Keratinocyte (primary cell): ENCODE measurements around the gene UQCC2. TPM values are rescaled to one million over a fixed set of nuclear protein-coding genes. Genes with fewer than 3 reads are reported as not detected.

ENCODE experiments used
- DNase-seq: peaks from one replicate; pipeline ENCODE4 v3.0.0-alpha.2; 2011; ENCODE audit warnings: low read depth, missing footprints, low spot score
- FAIRE-seq: peaks from 2 replicates; lab custom pipeline; 2011; peaks lifted over from hg19 to GRCh38; lab: Jason Lieb, UNC
- H2AFZ ChIP-seq: 2 replicates; pipeline ENCODE4 v1.6.0; 2012; ENCODE audit warnings: low read length, control low read depth, inconsistent platforms; ENCODE audit not compliant: control insufficient read depth
- H3K27ac ChIP-seq: 2 replicates; pipeline ENCODE4 v1.5.1; 2011; ENCODE audit warnings: low read length; ENCODE audit not compliant: control insufficient read depth, insufficient read depth
- H3K27me3 ChIP-seq: 3 replicates; pipeline ENCODE4 v1.6.0; 2011; ENCODE audit warnings: low read length; ENCODE audit not compliant: control insufficient read depth, insufficient read depth; ENCODE audit errors: extremely low read depth
- H3K36me3 ChIP-seq, 2 experiments: 2 replicates in 1 of 2; 3 replicates in 1 of 2; pipeline ENCODE4 v1.5.1; 2011; ENCODE audit warnings: low read length in 2 of 2, mild to moderate bottlenecking in 1 of 2; ENCODE audit not compliant: control insufficient read depth in 2 of 2, insufficient read depth in 2 of 2; ENCODE audit errors: extremely low read depth in 1 of 2
- H3K4me1 ChIP-seq: 3 replicates; pipeline ENCODE4 v1.5.1; 2011; ENCODE audit warnings: low read length; ENCODE audit not compliant: control insufficient read depth, insufficient read depth; ENCODE audit errors: extremely low read depth
- H3K4me2 ChIP-seq: 3 replicates; pipeline ENCODE4 v1.6.0; 2011; ENCODE audit warnings: low read depth, low read length; ENCODE audit not compliant: control insufficient read depth, insufficient read depth; ENCODE audit errors: extremely low read depth
- H3K4me3 ChIP-seq, 3 experiments: fragments of 200-600 bp in 1 of 3; sonication (generic) in 1 of 3; 2 replicates in 2 of 3; 3 replicates in 1 of 3; pipeline ENCODE4 v1.5.1; 2011 to 2016; ENCODE audit warnings: low read length in 3 of 3, mild to moderate bottlenecking in 3 of 3, control low read depth in 2 of 3, inconsistent platforms in 1 of 3, low read depth in 1 of 3, mixed read lengths in 1 of 3, mixed run types in 1 of 3, moderate library complexity in 1 of 3; ENCODE audit not compliant: control insufficient read depth in 2 of 3, insufficient read depth in 2 of 3; ENCODE audit errors: extremely low read depth in 1 of 3
- H3K79me2 ChIP-seq: 2 replicates; pipeline ENCODE4 v1.6.0; 2012; ENCODE audit warnings: low read length; ENCODE audit not compliant: control insufficient read depth, insufficient read depth
- H3K9ac ChIP-seq: 3 replicates; pipeline ENCODE4 v1.6.0; 2011; ENCODE audit warnings: low read length; ENCODE audit not compliant: control insufficient read depth, insufficient read depth; ENCODE audit errors: extremely low read depth
- H3K9me1 ChIP-seq: 3 replicates; pipeline ENCODE4 v1.6.0; 2011; ENCODE audit warnings: low read length; ENCODE audit not compliant: control insufficient read depth, insufficient read depth; ENCODE audit errors: extremely low read depth
- H3K9me3 ChIP-seq: 2 replicates; pipeline ENCODE4 v1.5.1; 2012; ENCODE audit warnings: low read depth, low read length; ENCODE audit not compliant: control insufficient read depth
- H4K20me1 ChIP-seq: 3 replicates; pipeline ENCODE4 v1.6.0; 2011; ENCODE audit warnings: low read length; ENCODE audit not compliant: control insufficient read depth, insufficient read depth; ENCODE audit errors: extremely low read depth
- EZH2 ChIP-seq: IDR thresholded peaks from one replicate; pipeline ENCODE4 v1.6.1; 2012; ENCODE audit warnings: inconsistent platforms, mild to moderate bottlenecking, low read length, moderate library complexity
- dilution Hi-C: fragments of 300-500 bp; cut with MboI; formaldehyde crosslinking; loops from one replicate; pipeline ENCODE4 v1.7.0; 2020; ENCODE audit warnings: low sequenced_read_pairs; ENCODE audit not compliant: extremely low pct_ligation_motif_present
- polyA plus RNA-seq, 5 experiments: library from polyadenylated mRNA; depleted of rRNA in 3 of 5; stranded (reverse) in 3 of 5; stranded (forward) in 1 of 5; unstranded in 1 of 5; fragments of >200 nt; gene quantifications; 1 replicate in 1 of 5; 2 replicates in 3 of 5; 3 replicates in 1 of 5; pipeline versions ENCODE4 v1.2.1 to v1.2.3, GENCODE V29; 2011 to 2012; ENCODE audit warnings: missing spikeins in 2 of 5, low read depth in 1 of 5, low replicate concordance in 1 of 5
- TF ChIP-seq, protein P1 (sequence below), 3 experiments: IDR thresholded peaks in 1 of 3; conservative IDR thresholded peaks in 1 of 3; optimal IDR thresholded peaks in 1 of 3; 2 replicates in 2 of 3; 3 replicates in 1 of 3; pipeline versions ENCODE3 to v1.5.1; 2011; ENCODE audit warnings: low read length in 3 of 3, mild to moderate bottlenecking in 3 of 3, moderate library complexity in 2 of 3, control low read depth in 1 of 3, inconsistent platforms in 1 of 3; ENCODE audit not compliant: insufficient read depth in 2 of 3; ENCODE audit errors: extremely low read depth in 1 of 3

Gene UQCC2
- polyA plus RNA-seq, 1 donor (not counting 4 experiments of a cell fraction or from before 2014, with no cell fraction given), result 76.7 TPM

DNA sequence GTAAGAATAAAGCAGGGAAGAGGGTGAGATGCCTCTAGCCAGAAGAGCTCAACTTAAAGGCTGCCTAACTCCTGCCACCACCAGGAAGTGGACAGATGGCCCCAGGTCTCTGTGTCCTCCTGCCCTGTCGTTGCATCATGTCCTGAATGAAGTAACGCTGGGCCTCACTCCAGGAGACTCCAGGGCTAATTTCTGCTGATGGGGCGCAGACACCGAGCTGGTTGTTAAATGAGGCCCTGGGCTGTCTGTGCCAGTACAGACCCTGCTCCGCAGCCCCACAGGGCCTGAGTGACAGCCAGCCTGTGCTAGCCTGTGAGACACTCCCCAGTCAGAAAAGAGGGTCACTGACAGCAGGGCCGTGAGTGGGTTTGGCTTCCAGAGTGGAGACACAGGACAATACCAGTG lies 28.7 kb upstream of the UQCC2 start:
- FAIRE-seq, result no peak

DNA sequence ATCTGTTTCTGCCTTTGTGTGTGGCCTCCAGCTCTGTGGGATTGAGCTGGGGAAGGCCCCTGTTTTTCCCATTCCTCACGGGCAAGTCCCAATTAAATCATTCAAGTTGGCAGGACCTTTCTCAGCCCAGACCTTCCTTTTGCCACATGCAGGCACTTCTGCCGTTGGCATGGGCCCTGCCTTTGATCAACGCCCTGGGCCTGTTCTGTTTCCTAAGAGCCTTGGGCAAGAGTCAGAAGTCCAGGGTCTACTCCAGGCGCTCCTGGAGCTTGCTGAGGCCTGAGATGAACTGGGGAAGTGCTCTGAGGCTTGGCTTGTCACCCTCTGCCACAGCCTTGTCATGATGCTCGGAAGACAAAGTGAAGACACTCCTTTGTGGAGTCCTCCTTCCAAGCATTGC lies 28.1 kb upstream of the UQCC2 start:
- H3K9me3 ChIP-seq, result no peaks in the 10 kb centered on the region
- dilution Hi-C loops, result no loop called here
- peaks cover 5% of the 10 kb centered on the region for H3K27me3 ChIP-seq
- no peak overlapping the region for H3K4me2 ChIP-seq
- H3K79me2 ChIP-seq, result no peaks in the 10 kb centered on the region
- no peak overlapping the region for H3K27ac ChIP-seq
- H2AFZ ChIP-seq, result no peak overlapping the region
- no peaks in the 10 kb centered on the region for H4K20me1 ChIP-seq
- TF ChIP-seq EZH2, result no peak
- TF ChIP-seq, protein P1, sequence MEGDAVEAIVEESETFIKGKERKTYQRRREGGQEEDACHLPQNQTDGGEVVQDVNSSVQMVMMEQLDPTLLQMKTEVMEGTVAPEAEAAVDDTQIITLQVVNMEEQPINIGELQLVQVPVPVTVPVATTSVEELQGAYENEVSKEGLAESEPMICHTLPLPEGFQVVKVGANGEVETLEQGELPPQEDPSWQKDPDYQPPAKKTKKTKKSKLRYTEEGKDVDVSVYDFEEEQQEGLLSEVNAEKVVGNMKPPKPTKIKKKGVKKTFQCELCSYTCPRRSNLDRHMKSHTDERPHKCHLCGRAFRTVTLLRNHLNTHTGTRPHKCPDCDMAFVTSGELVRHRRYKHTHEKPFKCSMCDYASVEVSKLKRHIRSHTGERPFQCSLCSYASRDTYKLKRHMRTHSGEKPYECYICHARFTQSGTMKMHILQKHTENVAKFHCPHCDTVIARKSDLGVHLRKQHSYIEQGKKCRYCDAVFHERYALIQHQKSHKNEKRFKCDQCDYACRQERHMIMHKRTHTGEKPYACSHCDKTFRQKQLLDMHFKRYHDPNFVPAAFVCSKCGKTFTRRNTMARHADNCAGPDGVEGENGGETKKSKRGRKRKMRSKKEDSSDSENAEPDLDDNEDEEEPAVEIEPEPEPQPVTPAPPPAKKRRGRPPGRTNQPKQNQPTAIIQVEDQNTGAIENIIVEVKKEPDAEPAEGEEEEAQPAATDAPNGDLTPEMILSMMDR (optimal IDR thresholded peaks at IDR 0.05 in 1 of 3, IDR thresholded peaks at IDR 0.05 in 1 of 3, conservative IDR thresholded peaks at IDR 0.05 in 1 of 3; ENCODE audit: extremely low read depth in 1 of 3, insufficient read depth in 2 of 3, low read length in 3 of 3), result no peak
- H3K4me1 ChIP-seq, result peaks cover 8% of the 10 kb centered on the region
- H3K9ac ChIP-seq, result no peak overlapping the region
- no peak for FAIRE-seq
- peaks cover 2% of the 10 kb centered on the region for H3K9me1 ChIP-seq
- H3K36me3 ChIP-seq, result no peaks in the 10 kb centered on the region
- DNase-seq, result no peak
- H3K4me3 ChIP-seq, result no peak overlapping the region

More for the DNA sequence above, 28.7 kb upstream of the UQCC2 start:
- no peaks in the 10 kb centered on the region for H3K36me3 ChIP-seq
- TF ChIP-seq, protein P1 (optimal IDR thresholded peaks at IDR 0.05 in 1 of 3, IDR thresholded peaks at IDR 0.05 in 1 of 3, conservative IDR thresholded peaks at IDR 0.05 in 1 of 3; ENCODE audit: extremely low read depth in 1 of 3, insufficient read depth in 2 of 3, low read length in 3 of 3), result no peak
- no peak for DNase-seq
- H3K79me2 ChIP-seq, result no peaks in the 10 kb centered on the region
- H3K4me3 ChIP-seq, result no peak overlapping the region
- H3K9me3 ChIP-seq, result no peaks in the 10 kb centered on the region
- peaks cover 14% of the 10 kb centered on the region for H3K4me1 ChIP-seq
- peaks cover 5% of the 10 kb centered on the region for H3K27me3 ChIP-seq
- H2AFZ ChIP-seq, result no peak overlapping the region
- no peak overlapping the region for H3K4me2 ChIP-seq
- dilution Hi-C loops, result no loop called here
- H3K9me1 ChIP-seq, result peaks cover 2% of the 10 kb centered on the region
- no peak overlapping the region for H3K27ac ChIP-seq
- H3K9ac ChIP-seq, result no peak overlapping the region
- no peaks in the 10 kb centered on the region for H4K20me1 ChIP-seq
